ENCODE results near the gene HPSE2.

DNA sequence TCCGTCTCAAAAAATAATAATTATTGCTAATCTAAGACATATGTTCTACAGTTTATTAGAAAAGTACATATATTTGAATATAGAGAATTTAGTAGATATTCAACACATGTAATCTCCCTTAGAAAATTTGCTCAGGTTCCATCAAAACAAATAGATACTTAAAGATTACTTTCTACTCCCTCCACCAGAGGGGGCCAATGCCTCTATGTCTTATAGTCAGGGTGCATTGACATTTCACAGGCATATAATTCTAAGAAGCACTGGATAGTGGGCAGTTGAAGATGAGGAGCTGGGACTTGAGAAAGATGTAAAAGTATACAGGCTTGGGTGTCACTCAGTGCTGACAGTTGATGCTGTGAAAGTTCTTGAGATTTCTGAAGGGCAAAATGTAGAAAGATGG lies 487.4 kb downstream of the HPSE2 start:
- no peak for TF ChIP-seq EZH2 (IDR thresholded peaks at IDR 0.05; ENCODE audit: borderline replicate concordance, insufficient read depth, low read depth, low read length, poor library complexity, severe bottlenecking)
- TF ChIP-seq, protein P1, sequence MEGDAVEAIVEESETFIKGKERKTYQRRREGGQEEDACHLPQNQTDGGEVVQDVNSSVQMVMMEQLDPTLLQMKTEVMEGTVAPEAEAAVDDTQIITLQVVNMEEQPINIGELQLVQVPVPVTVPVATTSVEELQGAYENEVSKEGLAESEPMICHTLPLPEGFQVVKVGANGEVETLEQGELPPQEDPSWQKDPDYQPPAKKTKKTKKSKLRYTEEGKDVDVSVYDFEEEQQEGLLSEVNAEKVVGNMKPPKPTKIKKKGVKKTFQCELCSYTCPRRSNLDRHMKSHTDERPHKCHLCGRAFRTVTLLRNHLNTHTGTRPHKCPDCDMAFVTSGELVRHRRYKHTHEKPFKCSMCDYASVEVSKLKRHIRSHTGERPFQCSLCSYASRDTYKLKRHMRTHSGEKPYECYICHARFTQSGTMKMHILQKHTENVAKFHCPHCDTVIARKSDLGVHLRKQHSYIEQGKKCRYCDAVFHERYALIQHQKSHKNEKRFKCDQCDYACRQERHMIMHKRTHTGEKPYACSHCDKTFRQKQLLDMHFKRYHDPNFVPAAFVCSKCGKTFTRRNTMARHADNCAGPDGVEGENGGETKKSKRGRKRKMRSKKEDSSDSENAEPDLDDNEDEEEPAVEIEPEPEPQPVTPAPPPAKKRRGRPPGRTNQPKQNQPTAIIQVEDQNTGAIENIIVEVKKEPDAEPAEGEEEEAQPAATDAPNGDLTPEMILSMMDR (IDR thresholded peaks at IDR 0.05) = peak; percentile 57
